H9 (cell line): Measurements from ENCODE around the gene ZNF587B. TPM values are rescaled to one million over a fixed set of nuclear protein-coding genes. Genes with fewer than 3 reads are reported as not detected.
A peak's percentile ranks its signal among the peaks of the same experiment; 100 is the strongest.
"Not testable (repeated sequence)": the region's sequence is repeated elsewhere in the genome, so short reads cannot be mapped to it uniquely, and the experiment has no call there.

Source experiments
- DNase-seq: peaks from one replicate; pipeline ENCODE4 v3.0.0-alpha.2; 2017
- H2AFZ ChIP-seq: one replicate; pipeline ENCODE4 v1.6.1; 2013; ENCODE audit warnings: mild to moderate bottlenecking, low read length, control low read depth, moderate library complexity
- H2AK5ac ChIP-seq: 2 replicates; pipeline ENCODE4 v1.6.1; 2013; ENCODE audit warnings: low read length, control low read depth, mixed read lengths; ENCODE audit not compliant: insufficient read length
- H2BK120ac ChIP-seq: one replicate; pipeline ENCODE4 v1.6.1; 2013; ENCODE audit warnings: low read depth, mild to moderate bottlenecking, low read length, control low read depth, inconsistent platforms; ENCODE audit not compliant: poor library complexity, severe bottlenecking
- H2BK12ac ChIP-seq: 2 replicates; pipeline ENCODE4 v1.6.1; 2013; ENCODE audit warnings: low read length, control low read depth, mixed read lengths, low read depth; ENCODE audit not compliant: insufficient read length
- H2BK15ac ChIP-seq: 2 replicates; pipeline ENCODE4 v1.6.1; 2013; ENCODE audit warnings: low read depth, low read length, control low read depth
- H2BK20ac ChIP-seq: one replicate; pipeline ENCODE4 v1.6.1; 2013; ENCODE audit warnings: low read depth, mild to moderate bottlenecking, low read length, control low read depth, inconsistent platforms; ENCODE audit not compliant: poor library complexity, severe bottlenecking
- H2BK5ac ChIP-seq: 2 replicates; pipeline ENCODE4 v1.6.1; 2013; ENCODE audit warnings: low read length, control low read depth, mixed read lengths; ENCODE audit not compliant: insufficient read length
- H3K14ac ChIP-seq: 2 replicates; pipeline ENCODE4 v1.6.1; 2013; ENCODE audit warnings: low read length, control low read depth; ENCODE audit not compliant: insufficient read depth
- H3K18ac ChIP-seq: 2 replicates; pipeline ENCODE4 v1.6.1; 2013; ENCODE audit warnings: low read depth, mild to moderate bottlenecking, mixed read lengths, low read length, control low read depth; ENCODE audit not compliant: insufficient read length
- H3K23ac ChIP-seq: 2 replicates; pipeline ENCODE4 v1.6.1; 2013; ENCODE audit warnings: low read length, control low read depth, mixed read lengths, low read depth; ENCODE audit not compliant: insufficient read length
- H3K23me2 ChIP-seq: 2 replicates; pipeline ENCODE4 v1.6.1; 2013; ENCODE audit warnings: low read depth, mild to moderate bottlenecking, mixed read lengths, low read length, control low read depth; ENCODE audit not compliant: insufficient read length, poor library complexity, severe bottlenecking
- H3K27ac ChIP-seq: 2 replicates; pipeline ENCODE4 v1.5.1; 2013; ENCODE audit warnings: low read length, control low read depth, mixed read lengths, low read depth; ENCODE audit not compliant: insufficient read length
- H3K27me3 ChIP-seq: 2 replicates; pipeline ENCODE4 v1.6.1; 2013; ENCODE audit warnings: low read length, control low read depth, inconsistent platforms; ENCODE audit not compliant: insufficient read depth
- H3K4ac ChIP-seq: 2 replicates; pipeline ENCODE4 v1.6.1; 2013; ENCODE audit warnings: low read depth, mild to moderate bottlenecking, control low read depth, inconsistent platforms, low read length, moderate library complexity
- H3K4me1 ChIP-seq: 2 replicates; pipeline ENCODE4 v1.6.1; 2013; ENCODE audit warnings: low read length, control low read depth, inconsistent platforms; ENCODE audit not compliant: insufficient read depth
- H3K4me2 ChIP-seq: 2 replicates; pipeline ENCODE4 v1.6.1; 2013; ENCODE audit warnings: low read length, control low read depth, mixed read lengths; ENCODE audit not compliant: insufficient read length, insufficient read depth
- H3K56ac ChIP-seq: 2 replicates; pipeline ENCODE4 v1.6.1; 2013; ENCODE audit warnings: low read depth, mild to moderate bottlenecking, mixed read lengths, low read length, control low read depth; ENCODE audit not compliant: insufficient read length
- H3K79me1 ChIP-seq: 2 replicates; pipeline ENCODE4 v1.6.1; 2013; ENCODE audit warnings: low read depth, mild to moderate bottlenecking, moderate library complexity, low read length, control low read depth, inconsistent platforms; ENCODE audit not compliant: insufficient read depth, poor library complexity, severe bottlenecking
- H3K79me2 ChIP-seq: 2 replicates; pipeline ENCODE4 v1.6.1; 2013; ENCODE audit warnings: low read length, control low read depth, inconsistent platforms; ENCODE audit not compliant: insufficient read depth
- H3K9ac ChIP-seq: 2 replicates; pipeline ENCODE4 v1.6.1; 2013; ENCODE audit warnings: low read length, control low read depth, mixed read lengths; ENCODE audit not compliant: insufficient read length; ENCODE audit errors: extremely low read depth
- H3K9me3 ChIP-seq: one replicate; pipeline ENCODE4 v1.6.1; 2013; ENCODE audit warnings: low read depth, low read length, inconsistent platforms; ENCODE audit not compliant: control insufficient read depth
- H3T11ph ChIP-seq: one replicate; pipeline ENCODE4 v1.6.1; 2013; ENCODE audit warnings: mild to moderate bottlenecking, low read length, control low read depth, inconsistent platforms
- H4K20me1 ChIP-seq: one replicate; pipeline ENCODE4 v1.6.1; 2013; ENCODE audit not compliant: control insufficient read depth, insufficient read length, insufficient read depth
- H4K5ac ChIP-seq: 2 replicates; pipeline ENCODE4 v1.6.1; 2013; ENCODE audit warnings: low read depth, mild to moderate bottlenecking, mixed read lengths, low read length, control low read depth; ENCODE audit not compliant: insufficient read length
- H4K8ac ChIP-seq: replicated peaks from 2 replicates; pipeline ENCODE4 v1.6.1; 2013; ENCODE audit warnings: low read length, control low read depth, mixed read lengths, low read depth; ENCODE audit not compliant: insufficient read length
- H4K91ac ChIP-seq: 2 replicates; pipeline ENCODE4 v1.6.1; 2013; ENCODE audit warnings: low read depth, mild to moderate bottlenecking, moderate library complexity, mixed read lengths, low read length, control low read depth; ENCODE audit not compliant: insufficient read length
- H3K27ac Mint-ChIP-seq, 3 experiments: 2 replicates in 2 of 3; 3 replicates in 1 of 3; pipeline ENCODE4 v1.8.0; 2020 to 2021; ENCODE audit warnings: mixed read lengths in 3 of 3, mild to moderate bottlenecking in 1 of 3, moderate library complexity in 1 of 3
- H3K27me3 Mint-ChIP-seq: 2 replicates; pipeline ENCODE4 v1.8.0; 2021; ENCODE audit warnings: low read depth, mild to moderate bottlenecking, moderate library complexity, mixed read lengths
- H3K36me3 Mint-ChIP-seq, 3 experiments: 2 replicates in 2 of 3; 3 replicates in 1 of 3; pipeline ENCODE4 v1.8.0; 2020 to 2021; ENCODE audit warnings: low read depth in 3 of 3, mixed read lengths in 3 of 3; ENCODE audit not compliant: insufficient read depth in 1 of 3
- H3K4me1 Mint-ChIP-seq, 2 experiments: 2 replicates each; pipeline ENCODE4 v1.8.0; 2020; ENCODE audit warnings: mixed read lengths in 2 of 2
- H3K4me3 Mint-ChIP-seq, 2 experiments: 2 replicates in 1 of 2; 3 replicates in 1 of 2; pipeline ENCODE4 v1.8.0; 2020 to 2021; ENCODE audit warnings: mild to moderate bottlenecking in 2 of 2, mixed read lengths in 2 of 2, moderate library complexity in 1 of 2
- H3K9me3 Mint-ChIP-seq, 2 experiments: 2 replicates in 1 of 2; 3 replicates in 1 of 2; pipeline ENCODE4 v1.8.0; 2020; ENCODE audit warnings: mild to moderate bottlenecking in 2 of 2, mixed read lengths in 2 of 2, moderate library complexity in 1 of 2
- WGBS: extraction: QIAGEN DNeasy Blood & Tissue Kit; methylation state at CpG from one replicate; pipeline ENCODE4 v1.1.7; 2013; ENCODE audit warnings: missing lambda C conversion rate, low lambda C conversion rate, mixed read lengths; ENCODE audit not compliant: insufficient read length; ENCODE audit errors: extremely low coverage; 5-methylcytosine and 5-hydroxymethylcytosine counted together
- total RNA-seq: library from RNA; stranded (reverse); gene quantifications from 2 replicates; pipeline ENCODE4 v1.2.1, GENCODE V29; 2021
- TF ChIP-seq, protein P1 (sequence below): fragments of 200-600 bp; sonication (generic); conservative IDR thresholded peaks from 3 replicates; pipeline ENCODE4 v1.8.0; 2021; ENCODE audit warnings: antibody characterized with exemption, mild to moderate bottlenecking

The ZNF587B gene
- total RNA-seq, 1 experiment from 2014 or later: 45.2 TPM

DNA sequence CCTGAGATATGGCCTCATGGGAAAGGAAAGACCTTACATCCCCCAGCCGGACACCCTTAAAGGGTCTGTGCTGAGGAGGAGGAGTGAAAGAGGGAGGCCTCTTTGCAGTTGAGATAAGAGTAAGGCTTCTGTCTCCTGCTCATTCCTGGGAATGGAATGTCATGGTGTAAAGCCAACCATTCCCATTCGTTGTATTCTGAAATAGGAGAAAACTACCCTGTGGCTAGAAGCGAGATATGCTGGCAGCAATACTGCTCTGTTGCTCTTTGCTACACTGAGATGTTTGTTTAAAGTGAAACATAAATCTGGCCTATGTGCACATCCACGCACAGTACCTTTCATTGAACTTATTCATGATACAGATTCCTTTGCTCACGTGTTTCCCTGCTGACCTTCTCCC is 783 bp upstream of the ZNF587B start:
- H3K27me3 Mint-ChIP-seq: no peaks in the 10 kb centered on the region
- Histone ChIP-seq H3K23me2 (no peaks in the 10 kb centered on the region), H2BK120ac (no peak overlapping the region), H3T11ph (no peak overlapping the region), H3K4me2 (peak overlapping the region; percentile 1), H3K9me3 (no peaks in the 10 kb centered on the region), H3K79me1 (peaks cover 7% of the 10 kb centered on the region), H2BK15ac (no peak overlapping the region), H2AK5ac (no peak overlapping the region), H3K27me3 (no peaks in the 10 kb centered on the region), H3K4ac (no peak overlapping the region), H4K8ac (no peak overlapping the region), H3K23ac (no peak overlapping the region), H3K18ac (no peak overlapping the region), H3K4me1 (no peaks in the 10 kb centered on the region; the same call in 1 of the 2 replicates), H2BK20ac (no peak overlapping the region), H3K79me2 (peaks cover 31% of the 10 kb centered on the region), H4K20me1 (no peaks in the 10 kb centered on the region), H4K5ac (no peak overlapping the region), H3K14ac (no peak overlapping the region), H4K91ac (no peak overlapping the region), H3K56ac (no peak overlapping the region), H3K27ac (peak overlapping the region; percentile 60), H2AFZ (no peak overlapping the region), H2BK12ac (no peak overlapping the region), H3K9ac (no peak overlapping the region), H2BK5ac (no peak overlapping the region)
- TF ChIP-seq, protein P1, sequence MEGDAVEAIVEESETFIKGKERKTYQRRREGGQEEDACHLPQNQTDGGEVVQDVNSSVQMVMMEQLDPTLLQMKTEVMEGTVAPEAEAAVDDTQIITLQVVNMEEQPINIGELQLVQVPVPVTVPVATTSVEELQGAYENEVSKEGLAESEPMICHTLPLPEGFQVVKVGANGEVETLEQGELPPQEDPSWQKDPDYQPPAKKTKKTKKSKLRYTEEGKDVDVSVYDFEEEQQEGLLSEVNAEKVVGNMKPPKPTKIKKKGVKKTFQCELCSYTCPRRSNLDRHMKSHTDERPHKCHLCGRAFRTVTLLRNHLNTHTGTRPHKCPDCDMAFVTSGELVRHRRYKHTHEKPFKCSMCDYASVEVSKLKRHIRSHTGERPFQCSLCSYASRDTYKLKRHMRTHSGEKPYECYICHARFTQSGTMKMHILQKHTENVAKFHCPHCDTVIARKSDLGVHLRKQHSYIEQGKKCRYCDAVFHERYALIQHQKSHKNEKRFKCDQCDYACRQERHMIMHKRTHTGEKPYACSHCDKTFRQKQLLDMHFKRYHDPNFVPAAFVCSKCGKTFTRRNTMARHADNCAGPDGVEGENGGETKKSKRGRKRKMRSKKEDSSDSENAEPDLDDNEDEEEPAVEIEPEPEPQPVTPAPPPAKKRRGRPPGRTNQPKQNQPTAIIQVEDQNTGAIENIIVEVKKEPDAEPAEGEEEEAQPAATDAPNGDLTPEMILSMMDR: no peak
- peak overlapping the region; percentile 78 to 99 (median 85) for H3K27ac Mint-ChIP-seq
- no peaks in the 10 kb centered on the region for H3K9me3 Mint-ChIP-seq
- peak overlapping the region in 1 of 2 experiments; percentile 97; a peak in 2 of 5 replicates for H3K4me3 Mint-ChIP-seq
- WGBS: no CpG with 5 or more reads among the region's 5 CpGs
- H3K4me1 Mint-ChIP-seq: peaks cover 24 to 26% of the 10 kb centered on the region in 2 experiments
- no peak for DNase-seq
- H3K36me3 Mint-ChIP-seq: peaks cover 28 to 52% (median 34%) of the 10 kb centered on the region in 3 experiments

DNA sequence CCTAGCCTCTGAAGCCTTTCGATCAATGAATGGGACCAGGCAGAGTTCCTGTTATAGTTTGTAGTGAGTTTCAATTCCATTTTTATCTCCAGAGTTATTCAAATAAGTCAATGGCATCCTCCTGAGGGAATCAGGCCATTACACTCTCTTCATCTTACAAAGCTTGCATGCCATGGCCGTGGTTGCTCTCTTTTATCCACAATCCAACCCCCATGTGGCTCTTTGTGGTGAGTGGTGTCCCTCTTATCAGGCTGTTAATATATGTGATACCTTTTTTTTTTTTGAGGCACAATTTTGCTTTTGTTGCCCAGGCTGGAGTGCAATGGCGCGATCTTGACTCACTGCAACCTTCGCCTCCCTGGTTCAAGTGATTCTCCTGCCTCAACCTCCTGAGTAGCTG is 6.9 kb downstream of the ZNF587B start:
- H3K14ac ChIP-seq, H4K5ac ChIP-seq, H3K23me2 ChIP-seq, H3K18ac ChIP-seq, H3K27ac ChIP-seq, H3K9ac ChIP-seq, H3K27me3 Mint-ChIP-seq, H2BK15ac ChIP-seq, H2BK120ac ChIP-seq, H3K79me1 ChIP-seq, H2BK20ac ChIP-seq, H3K4me1 ChIP-seq, H3K23ac ChIP-seq, H2AK5ac ChIP-seq, H3K9me3 ChIP-seq, H4K91ac ChIP-seq, H3K4me3 Mint-ChIP-seq, H2BK5ac ChIP-seq, H4K8ac ChIP-seq, H3K27me3 ChIP-seq, H3T11ph ChIP-seq, H2BK12ac ChIP-seq, H4K20me1 ChIP-seq, H3K9me3 Mint-ChIP-seq, H2AFZ ChIP-seq, DNase-seq, H3K4me1 Mint-ChIP-seq, H3K56ac ChIP-seq, H3K4ac ChIP-seq, H3K4me2 ChIP-seq: not testable (repeated sequence)
- Mint-ChIP-seq H3K27ac (peak overlapping the region in 1 of 3 experiments; percentile 24; a peak in 1 of 7 replicates), H3K36me3 (peaks cover 36 to 57% (median 47%) of the 10 kb centered on the region in 3 experiments)
- peaks cover 21% of the 10 kb centered on the region; the same call in 1 of the 2 replicates for H3K79me2 ChIP-seq
- no CpG with 5 or more reads among the region's 5 CpGs for WGBS
